Measurements from ENCODE around the gene GRK7. TPM values are rescaled to one million over a fixed set of nuclear protein-coding genes. Genes with fewer than 3 reads are reported as not detected.

Gene GRK7
- total and polyA plus RNA-seq, 2 donors (not counting 1 experiment from before 2014, with no cell fraction given): 0.12 TPM; not detected in 1

DNA sequence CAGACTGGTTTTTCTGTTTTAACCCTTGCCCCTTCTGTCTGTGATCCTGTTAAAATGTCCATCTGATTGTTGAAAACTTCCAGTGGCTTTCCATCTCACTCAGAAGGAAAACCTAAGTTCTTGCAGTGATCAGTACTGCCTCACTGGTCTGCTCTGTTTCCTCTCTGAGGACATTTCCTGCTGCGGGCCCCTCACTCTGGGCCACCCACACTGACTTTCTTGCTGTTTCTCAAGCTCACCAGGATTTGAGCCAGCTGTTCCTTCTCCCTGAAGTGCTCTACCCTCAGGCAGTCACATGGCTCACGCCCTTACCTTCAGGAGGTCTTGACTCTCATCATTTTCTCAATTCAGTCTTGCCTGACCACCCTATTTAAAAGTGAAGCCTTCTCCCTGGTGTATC, 1.8 kb downstream of the GRK7 start:
- Mint-ChIP-seq H3K27ac (no peak overlapping the region), H3K4me3 (no peak overlapping the region), H3K27me3 (peaks cover 5% of the 10 kb centered on the region), H3K4me1 (no peaks in the 10 kb centered on the region), H3K9me3 (ENCODE audit: insufficient read depth) (no peaks in the 10 kb centered on the region)
- Histone ChIP-seq H3K79me2 (ENCODE audit: control insufficient read depth, insufficient read depth, low read length) (no peaks in the 10 kb centered on the region), H3K9me3 (ENCODE audit: control extremely low read depth in 1 of 3, control insufficient read depth in 2 of 3, insufficient read depth in 1 of 3, low read length in 2 of 3) (no peaks in the 10 kb centered on the region), H3K4me3 (ENCODE audit: control extremely low read depth in 1 of 5, extremely low read depth in 1 of 5, insufficient read depth in 1 of 5, low read depth in 2 of 5, low read length in 4 of 5) (no peak overlapping the region), H2AFZ (ENCODE audit: insufficient read depth, low read depth, low read length, poor library complexity, severe bottlenecking) (no peak overlapping the region), H3K9ac (ENCODE audit: low read length) (no peak overlapping the region), H4K20me1 (ENCODE audit: control insufficient read depth, insufficient read depth, low read length, poor library complexity, severe bottlenecking) (no peaks in the 10 kb centered on the region), H3K27ac (ENCODE audit: low read length in 2 of 2) (no peak overlapping the region), H3K36me3 (replicated peaks in 1 of 2; ENCODE audit: control extremely low read depth in 1 of 2, control insufficient read depth in 1 of 2, extremely low read depth in 1 of 2, insufficient read depth in 2 of 2, low read length in 1 of 2) (no peaks in the 10 kb centered on the region), H3K4me2 (replicated peaks; ENCODE audit: low read depth, low read length, poor library complexity, severe bottlenecking) (no peak overlapping the region), H3K27me3 (replicated peaks in 1 of 4; ENCODE audit: control extremely low read depth in 1 of 4, control insufficient read depth in 3 of 4, insufficient read depth in 4 of 4, low read length in 3 of 4) (no peaks in the 10 kb centered on the region), H3K4me1 (ENCODE audit: control insufficient read depth in 2 of 2, insufficient read depth in 2 of 2, low read length in 2 of 2) (no peaks in the 10 kb centered on the region)
- ATAC-seq (ENCODE audit: low read depth): no peak
- DNase-seq: no peak
- CTCF ChIA-PET: no interaction called here
- no peak for TF ChIP-seq EZH2 (IDR thresholded peaks at IDR 0.05; ENCODE audit: borderline replicate concordance, insufficient read depth, low read depth, low read length, poor library complexity, severe bottlenecking)
- TF ChIP-seq, protein P1, sequence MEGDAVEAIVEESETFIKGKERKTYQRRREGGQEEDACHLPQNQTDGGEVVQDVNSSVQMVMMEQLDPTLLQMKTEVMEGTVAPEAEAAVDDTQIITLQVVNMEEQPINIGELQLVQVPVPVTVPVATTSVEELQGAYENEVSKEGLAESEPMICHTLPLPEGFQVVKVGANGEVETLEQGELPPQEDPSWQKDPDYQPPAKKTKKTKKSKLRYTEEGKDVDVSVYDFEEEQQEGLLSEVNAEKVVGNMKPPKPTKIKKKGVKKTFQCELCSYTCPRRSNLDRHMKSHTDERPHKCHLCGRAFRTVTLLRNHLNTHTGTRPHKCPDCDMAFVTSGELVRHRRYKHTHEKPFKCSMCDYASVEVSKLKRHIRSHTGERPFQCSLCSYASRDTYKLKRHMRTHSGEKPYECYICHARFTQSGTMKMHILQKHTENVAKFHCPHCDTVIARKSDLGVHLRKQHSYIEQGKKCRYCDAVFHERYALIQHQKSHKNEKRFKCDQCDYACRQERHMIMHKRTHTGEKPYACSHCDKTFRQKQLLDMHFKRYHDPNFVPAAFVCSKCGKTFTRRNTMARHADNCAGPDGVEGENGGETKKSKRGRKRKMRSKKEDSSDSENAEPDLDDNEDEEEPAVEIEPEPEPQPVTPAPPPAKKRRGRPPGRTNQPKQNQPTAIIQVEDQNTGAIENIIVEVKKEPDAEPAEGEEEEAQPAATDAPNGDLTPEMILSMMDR (IDR thresholded peaks at IDR 0.05): no peak
- 82% methylated on average over 2 of the region's 2 CpGs for WGBS (ENCODE audit: insufficient coverage)
- POLR2A ChIA-PET: no interaction called here
- intact Hi-C loops (cut with micrococcal nuclease): no loop called here

DNA sequence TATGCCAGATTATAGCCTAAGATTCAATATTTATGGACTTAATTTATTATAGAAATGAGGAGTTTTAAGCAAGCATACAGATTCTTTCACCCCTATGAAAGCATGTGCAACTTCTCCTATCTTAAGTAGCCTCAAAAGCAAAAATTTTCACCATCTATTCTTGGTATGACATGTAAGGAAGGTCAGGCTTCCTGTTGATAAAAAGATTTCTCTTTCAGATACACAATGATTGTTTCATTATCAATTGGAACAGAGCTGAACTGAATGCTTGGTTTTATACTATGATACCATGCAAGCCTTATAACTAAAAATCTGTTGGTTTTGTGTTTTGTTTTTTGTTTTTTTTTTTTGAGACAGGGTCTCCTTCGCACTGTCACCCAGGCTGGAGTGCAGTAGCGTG, 3.9 kb downstream of the GRK7 start:
- H3K4me1 ChIP-seq (ENCODE audit: control insufficient read depth in 2 of 2, insufficient read depth in 2 of 2, low read length in 2 of 2): no peaks in the 10 kb centered on the region
- H3K36me3 ChIP-seq (replicated peaks in 1 of 2; ENCODE audit: control extremely low read depth in 1 of 2, control insufficient read depth in 1 of 2, extremely low read depth in 1 of 2, insufficient read depth in 2 of 2, low read length in 1 of 2): no peaks in the 10 kb centered on the region
- H3K4me2 ChIP-seq (replicated peaks; ENCODE audit: low read depth, low read length, poor library complexity, severe bottlenecking): no peak overlapping the region
- peaks cover 5% of the 10 kb centered on the region for H3K27me3 Mint-ChIP-seq
- no peak overlapping the region for H2AFZ ChIP-seq (ENCODE audit: insufficient read depth, low read depth, low read length, poor library complexity, severe bottlenecking)
- no peaks in the 10 kb centered on the region for H3K9me3 ChIP-seq (ENCODE audit: control extremely low read depth in 1 of 3, control insufficient read depth in 2 of 3, insufficient read depth in 1 of 3, low read length in 2 of 3)
- no peak for ATAC-seq (ENCODE audit: low read depth)
- intact Hi-C loops (cut with micrococcal nuclease): no loop called here
- H4K20me1 ChIP-seq (ENCODE audit: control insufficient read depth, insufficient read depth, low read length, poor library complexity, severe bottlenecking): no peaks in the 10 kb centered on the region
- ChIA-PET POLR2A (no interaction called here), CTCF (no interaction called here)
- TF ChIP-seq, protein P1 (IDR thresholded peaks at IDR 0.05): no peak
- no peak for TF ChIP-seq EZH2 (IDR thresholded peaks at IDR 0.05; ENCODE audit: borderline replicate concordance, insufficient read depth, low read depth, low read length, poor library complexity, severe bottlenecking)
- H3K4me1 Mint-ChIP-seq: no peaks in the 10 kb centered on the region
- DNase-seq: no peak
- H3K9ac ChIP-seq (ENCODE audit: low read length): no peak overlapping the region
- no peaks in the 10 kb centered on the region for H3K27me3 ChIP-seq (replicated peaks in 1 of 4; ENCODE audit: control extremely low read depth in 1 of 4, control insufficient read depth in 3 of 4, insufficient read depth in 4 of 4, low read length in 3 of 4)
- WGBS (ENCODE audit: insufficient coverage): 100% methylated on average over 2 of the region's 2 CpGs
- H3K9me3 Mint-ChIP-seq (ENCODE audit: insufficient read depth): no peaks in the 10 kb centered on the region
- H3K4me3 ChIP-seq (ENCODE audit: control extremely low read depth in 1 of 5, extremely low read depth in 1 of 5, insufficient read depth in 1 of 5, low read depth in 2 of 5, low read length in 4 of 5): no peak overlapping the region
- no peak overlapping the region for H3K4me3 Mint-ChIP-seq
- no peak overlapping the region for H3K27ac Mint-ChIP-seq
- no peaks in the 10 kb centered on the region for H3K79me2 ChIP-seq (ENCODE audit: control insufficient read depth, insufficient read depth, low read length)
- no peak overlapping the region for H3K27ac ChIP-seq (ENCODE audit: low read length in 2 of 2)

Measured in B cell (primary cell).